HL-60 (cell line): ENCODE data around the gene MREG.
A peak's percentile ranks its signal among the peaks of the same experiment; 100 is the strongest.

Experiments
- DNase-seq, 2 experiments: peaks; one replicate each; pipeline ENCODE4 v3.0.0-alpha.2; 2010 to 2020; ENCODE audit warnings: low read depth in 1 of 2, low spot score in 1 of 2
- H3K27ac ChIP-seq: fragments of 250-450 bp; sonication (Bioruptor Pico); replicated peaks from 2 replicates; pipeline ENCODE4 v1.5.1; 2020; ENCODE audit warnings: mild to moderate bottlenecking, moderate library complexity
- H3K27me3 ChIP-seq: fragments of 250-450 bp; sonication (Bioruptor Pico); 2 replicates; pipeline ENCODE4 v1.5.1; 2021; ENCODE audit warnings: mild to moderate bottlenecking, moderate library complexity; ENCODE audit not compliant: insufficient read depth, poor library complexity, severe bottlenecking
- H3K4me3 ChIP-seq: replicated peaks from 2 replicates; pipeline ENCODE4 v1.5.1; 2011; ENCODE audit warnings: mild to moderate bottlenecking, control low read depth, low read length; ENCODE audit not compliant: insufficient read depth
- CTCF ChIP-seq: IDR thresholded peaks from one replicate; pipeline ENCODE4 v1.5.1; 2011; ENCODE audit warnings: low read length, control low read depth, inconsistent platforms; ENCODE audit not compliant: insufficient read depth
- GABPA ChIP-seq: IDR thresholded peaks from 2 replicates; pipeline ENCODE4 v1.6.1; 2012; ENCODE audit warnings: low read depth
- POLR2AphosphoS5 ChIP-seq: IDR thresholded peaks from 2 replicates; pipeline ENCODE4 v1.6.1; 2012; ENCODE audit warnings: low read depth
- REST ChIP-seq: IDR thresholded peaks from 2 replicates; pipeline ENCODE4 v1.6.1; 2012; ENCODE audit warnings: low read depth; ENCODE audit not compliant: insufficient replicate concordance
- SPI1 ChIP-seq: IDR thresholded peaks from 2 replicates; pipeline ENCODE4 v1.6.1; 2012; ENCODE audit warnings: low read depth, mild to moderate bottlenecking, borderline replicate concordance

MREG gene

GRCh38 chr2:216023055-216023648 lies 9.8 kb upstream of the MREG start:
- Histone ChIP-seq H3K27me3 (peaks cover 2% of the 10 kb centered on the region), H3K27ac (no peak overlapping the region), H3K4me3 (no peak overlapping the region)
- no peak for TF ChIP-seq POLR2AphosphoS5
- TF ChIP-seq REST = no peak
- no peak for TF ChIP-seq GABPA
- TF ChIP-seq CTCF = peak; percentile 70
- DNase-seq = peak; percentile 1 to 32

DNA sequence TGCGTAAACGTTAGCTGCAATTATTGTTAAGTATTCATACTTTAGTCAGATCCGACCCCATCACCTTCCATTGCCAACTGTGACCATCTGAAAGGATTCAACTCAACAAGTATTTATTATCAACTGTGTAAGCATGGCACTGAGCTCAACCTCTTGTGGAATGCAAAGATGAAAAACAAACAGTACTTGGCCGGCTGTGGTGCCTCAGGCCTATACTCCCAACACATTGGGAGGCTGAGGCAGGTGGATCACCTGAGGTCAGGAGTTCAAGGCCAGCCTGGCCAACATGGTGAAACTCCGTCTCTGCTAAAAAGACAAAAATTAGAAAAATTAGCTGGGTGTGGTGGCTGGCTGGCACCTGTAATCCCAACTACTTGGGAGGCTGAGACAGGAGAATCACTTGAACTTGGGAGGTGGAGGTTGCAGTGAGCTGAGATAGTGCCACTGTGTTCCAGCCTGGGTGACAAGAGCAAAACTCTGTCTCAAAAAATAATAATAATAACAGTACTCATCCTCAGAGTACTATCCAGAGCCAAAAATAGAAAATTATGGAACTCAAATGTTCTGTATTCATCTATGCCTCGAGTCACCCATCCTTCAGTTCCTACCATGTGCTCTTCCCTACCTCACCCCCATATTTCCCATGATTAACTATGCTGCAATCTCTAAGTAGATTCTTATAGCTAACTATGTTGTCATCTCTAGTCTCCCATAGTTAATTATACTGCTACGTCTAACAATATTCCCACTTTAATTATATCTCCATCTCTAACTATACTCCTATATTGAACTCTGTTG lies 8.6 kb upstream of the MREG start:
- H3K4me3 ChIP-seq = no peak overlapping the region
- TF ChIP-seq SPI1 (no peak), GABPA (no peak), REST (no peak)
- no peak for DNase-seq
- peaks cover 3% of the 10 kb centered on the region for H3K27me3 ChIP-seq
- no peak overlapping the region for H3K27ac ChIP-seq

GRCh38 chr2:216018709-216019108 lies 5.4 kb upstream of the MREG start:
- TF ChIP-seq CTCF = no peak
- no peak for TF ChIP-seq SPI1
- no peak for TF ChIP-seq GABPA
- no peak for TF ChIP-seq REST
- TF ChIP-seq POLR2AphosphoS5 = no peak
- no peak for DNase-seq
- H3K27ac ChIP-seq = no peak overlapping the region
- H3K27me3 ChIP-seq = peaks cover 10% of the 10 kb centered on the region
- H3K4me3 ChIP-seq = no peak overlapping the region
